Measurements from ENCODE around the gene INHBB. TPM values are rescaled to one million over a fixed set of nuclear protein-coding genes. Genes with fewer than 3 reads are reported as not detected.

INHBB gene
- total and polyA plus RNA-seq, 9 of the 15 experiments (the other 6 are each of a cell fraction or from before 2014, with no cell fraction given): not detected

DNA sequence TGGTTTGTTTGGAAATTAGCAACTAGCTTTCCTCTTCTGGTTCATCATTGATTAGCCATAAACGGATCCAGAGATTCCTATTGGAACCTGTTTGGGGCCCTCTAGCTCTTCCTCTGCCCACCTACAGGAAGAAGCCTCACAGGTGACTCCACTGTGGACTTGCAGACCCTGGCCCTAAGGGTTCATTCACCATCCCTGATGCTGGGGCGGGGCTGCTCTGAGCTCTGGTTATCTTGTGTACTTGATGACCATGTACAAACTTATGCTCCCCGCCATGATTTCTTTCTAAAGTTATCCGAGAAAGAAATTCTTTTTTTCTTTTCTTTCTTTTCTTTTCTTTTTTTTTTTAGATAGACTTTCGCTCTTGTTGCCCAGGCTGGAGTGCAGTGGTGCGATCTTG, 33.9 kb upstream of the INHBB start:
- Histone ChIP-seq H3K79me2 (ENCODE audit: control insufficient read depth, insufficient read depth, low read length) (no peaks in the 10 kb centered on the region), H2AFZ (ENCODE audit: low read depth, low read length) (no peak overlapping the region), H3K4me2 (ENCODE audit: insufficient read depth, low read length) (no peak overlapping the region), H3K27ac (ENCODE audit: extremely low read depth, low read depth, low read length) (no peak overlapping the region), H3K4me3 (no peak overlapping the region), H3K9me1 (ENCODE audit: control insufficient read depth, insufficient read depth, low read length) (peaks cover 4% of the 10 kb centered on the region), H3K36me3 (ENCODE audit: control insufficient read depth, insufficient read depth, low read length) (no peaks in the 10 kb centered on the region), H4K20me1 (replicated peaks; ENCODE audit: control insufficient read depth, insufficient read depth, low read length) (peaks cover 11% of the 10 kb centered on the region), H3K9ac (ENCODE audit: insufficient read depth in 1 of 2, low read depth in 2 of 2, low read length in 2 of 2) (no peak overlapping the region), H3K9me3 (replicated peaks; ENCODE audit: control insufficient read depth, insufficient read depth, low read depth, low read length) (no peaks in the 10 kb centered on the region), H3K4me1 (replicated peaks in 1 of 2; ENCODE audit: control insufficient read depth in 2 of 2, insufficient read depth in 2 of 2, low read length in 2 of 2) (peaks cover 0 to 6% of the 10 kb centered on the region in 2 experiments; a peak in 2 of 5 replicates), H3K27me3 (ENCODE audit: control insufficient read depth in 2 of 2, insufficient read depth in 2 of 2, low read length in 2 of 2) (peaks cover 26 to 52% of the 10 kb centered on the region in 2 experiments)
- CTCF ChIA-PET (ENCODE audit: low intra/inter-chr PET ratio): interaction anchor here (0.6 to 1.1 kb wide), 2 partner anchors 201 to 600 kb away, joined by 4 read pairs; no protein-coding TSS in a partner anchor
- no peak for FAIRE-seq
- POLR2A ChIA-PET: interaction anchor here (0.5 to 1.5 kb wide), 4 partner anchors 12 to 221 kb away, joined by 3 to 8 read pairs (median 4); no protein-coding TSS in a partner anchor
- no TSS peak for BruUV-seq (replicated peaks)
- no peak for ATAC-seq
- in situ Hi-C loops (cut with MboI): loop anchor here (10.0 kb wide), 1 partner anchor 197 kb away; no protein-coding TSS in a partner anchor
- 5% methylated on average over 6 of the region's 6 CpGs for WGBS (ENCODE audit: insufficient coverage, low coverage, missing lambda C conversion rate)
- intact Hi-C loops (cut with micrococcal nuclease): loop anchor here (2.0 to 10.0 kb wide), 5 partner anchors 59 to 363 kb away; partner anchors contain the start of genes EPB41L5 and RALB
- DNase-seq (ENCODE audit: extremely low read depth in 1 of 4, low spot score in 3 of 4): no peak
- TF ChIP-seq PTBP1 (IDR thresholded peaks at IDR 0.05; ENCODE audit: low read depth, low read length): no peak
- TF ChIP-seq BRCA1 (IDR thresholded peaks at IDR 0.05): no peak
- no peak for TF ChIP-seq BRCA1 (CRISPR knock-in tag; IDR thresholded peaks at IDR 0.05)
- no peak for TF ChIP-seq SMAD3 (CRISPR knock-in tag; conservative IDR thresholded peaks at IDR 0.05)
- TF ChIP-seq, protein P1, sequence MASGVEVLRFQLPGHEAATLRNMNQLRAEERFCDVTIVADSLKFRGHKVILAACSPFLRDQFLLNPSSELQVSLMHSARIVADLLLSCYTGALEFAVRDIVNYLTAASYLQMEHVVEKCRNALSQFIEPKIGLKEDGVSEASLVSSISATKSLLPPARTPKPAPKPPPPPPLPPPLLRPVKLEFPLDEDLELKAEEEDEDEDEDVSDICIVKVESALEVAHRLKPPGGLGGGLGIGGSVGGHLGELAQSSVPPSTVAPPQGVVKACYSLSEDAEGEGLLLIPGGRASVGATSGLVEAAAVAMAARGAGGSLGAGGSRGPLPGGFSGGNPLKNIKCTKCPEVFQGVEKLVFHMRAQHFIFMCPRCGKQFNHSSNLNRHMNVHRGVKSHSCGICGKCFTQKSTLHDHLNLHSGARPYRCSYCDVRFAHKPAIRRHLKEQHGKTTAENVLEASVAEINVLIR (CRISPR knock-in tag; IDR thresholded peaks at IDR 0.05): no peak
- TF ChIP-seq, protein P2, sequence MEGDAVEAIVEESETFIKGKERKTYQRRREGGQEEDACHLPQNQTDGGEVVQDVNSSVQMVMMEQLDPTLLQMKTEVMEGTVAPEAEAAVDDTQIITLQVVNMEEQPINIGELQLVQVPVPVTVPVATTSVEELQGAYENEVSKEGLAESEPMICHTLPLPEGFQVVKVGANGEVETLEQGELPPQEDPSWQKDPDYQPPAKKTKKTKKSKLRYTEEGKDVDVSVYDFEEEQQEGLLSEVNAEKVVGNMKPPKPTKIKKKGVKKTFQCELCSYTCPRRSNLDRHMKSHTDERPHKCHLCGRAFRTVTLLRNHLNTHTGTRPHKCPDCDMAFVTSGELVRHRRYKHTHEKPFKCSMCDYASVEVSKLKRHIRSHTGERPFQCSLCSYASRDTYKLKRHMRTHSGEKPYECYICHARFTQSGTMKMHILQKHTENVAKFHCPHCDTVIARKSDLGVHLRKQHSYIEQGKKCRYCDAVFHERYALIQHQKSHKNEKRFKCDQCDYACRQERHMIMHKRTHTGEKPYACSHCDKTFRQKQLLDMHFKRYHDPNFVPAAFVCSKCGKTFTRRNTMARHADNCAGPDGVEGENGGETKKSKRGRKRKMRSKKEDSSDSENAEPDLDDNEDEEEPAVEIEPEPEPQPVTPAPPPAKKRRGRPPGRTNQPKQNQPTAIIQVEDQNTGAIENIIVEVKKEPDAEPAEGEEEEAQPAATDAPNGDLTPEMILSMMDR (IDR thresholded peaks at IDR 0.05 in 2 of 3, conservative IDR thresholded peaks at IDR 0.05 in 1 of 3; ENCODE audit: insufficient read depth in 2 of 3, low read depth in 1 of 3, low read length in 3 of 3): no peak
- TF ChIP-seq HOXB6 (CRISPR knock-in tag; IDR thresholded peaks at IDR 0.05; ENCODE audit: borderline replicate concordance): no peak
- no peak for TF ChIP-seq ZNF311 (CRISPR knock-in tag; IDR thresholded peaks at IDR 0.05)
- TF ChIP-seq, protein P3, sequence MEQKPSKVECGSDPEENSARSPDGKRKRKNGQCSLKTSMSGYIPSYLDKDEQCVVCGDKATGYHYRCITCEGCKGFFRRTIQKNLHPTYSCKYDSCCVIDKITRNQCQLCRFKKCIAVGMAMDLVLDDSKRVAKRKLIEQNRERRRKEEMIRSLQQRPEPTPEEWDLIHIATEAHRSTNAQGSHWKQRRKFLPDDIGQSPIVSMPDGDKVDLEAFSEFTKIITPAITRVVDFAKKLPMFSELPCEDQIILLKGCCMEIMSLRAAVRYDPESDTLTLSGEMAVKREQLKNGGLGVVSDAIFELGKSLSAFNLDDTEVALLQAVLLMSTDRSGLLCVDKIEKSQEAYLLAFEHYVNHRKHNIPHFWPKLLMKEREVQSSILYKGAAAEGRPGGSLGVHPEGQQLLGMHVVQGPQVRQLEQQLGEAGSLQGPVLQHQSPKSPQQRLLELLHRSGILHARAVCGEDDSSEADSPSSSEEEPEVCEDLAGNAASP (IDR thresholded peaks at IDR 0.05): no peak

All from K562 (cell line).